C4-2B (cell line): ENCODE measurements around the gene SYT2.
"Not testable (repeated sequence)": the region's sequence is repeated elsewhere in the genome, so short reads cannot be mapped to it uniquely, and the experiment has no call there.

ENCODE experiments used
- ZFX ChIP-seq: fragments of 450-650 bp; IDR thresholded peaks from 2 replicates; pipeline ENCODE4 v1.6.1; 2017
- TF ChIP-seq, protein P1 (sequence below): fragments of 450-650 bp; conservative IDR thresholded peaks from 2 replicates; pipeline ENCODE4 v1.5.1; 2017; ENCODE audit warnings: mild to moderate bottlenecking

DNA sequence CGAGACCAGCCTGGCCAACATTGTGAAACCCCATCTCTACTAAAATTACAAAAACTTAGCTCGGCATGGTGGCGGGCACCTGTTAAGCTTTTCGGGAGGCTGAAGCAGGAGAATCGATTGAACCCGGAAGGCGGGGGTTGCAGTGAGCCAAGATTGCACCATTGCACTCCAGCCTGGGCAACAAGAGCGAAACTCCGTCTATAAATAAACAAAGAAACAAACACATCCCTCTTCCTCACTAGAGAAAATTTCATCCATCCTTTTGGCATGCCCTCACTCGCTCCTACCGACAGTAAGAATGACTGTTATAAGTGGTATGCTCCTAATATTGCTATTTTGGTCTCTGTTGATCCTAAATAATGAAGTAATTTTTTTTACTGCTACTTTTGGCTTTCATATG, 166.7 kb downstream of the SYT2 start:
- TF ChIP-seq, protein P1, sequence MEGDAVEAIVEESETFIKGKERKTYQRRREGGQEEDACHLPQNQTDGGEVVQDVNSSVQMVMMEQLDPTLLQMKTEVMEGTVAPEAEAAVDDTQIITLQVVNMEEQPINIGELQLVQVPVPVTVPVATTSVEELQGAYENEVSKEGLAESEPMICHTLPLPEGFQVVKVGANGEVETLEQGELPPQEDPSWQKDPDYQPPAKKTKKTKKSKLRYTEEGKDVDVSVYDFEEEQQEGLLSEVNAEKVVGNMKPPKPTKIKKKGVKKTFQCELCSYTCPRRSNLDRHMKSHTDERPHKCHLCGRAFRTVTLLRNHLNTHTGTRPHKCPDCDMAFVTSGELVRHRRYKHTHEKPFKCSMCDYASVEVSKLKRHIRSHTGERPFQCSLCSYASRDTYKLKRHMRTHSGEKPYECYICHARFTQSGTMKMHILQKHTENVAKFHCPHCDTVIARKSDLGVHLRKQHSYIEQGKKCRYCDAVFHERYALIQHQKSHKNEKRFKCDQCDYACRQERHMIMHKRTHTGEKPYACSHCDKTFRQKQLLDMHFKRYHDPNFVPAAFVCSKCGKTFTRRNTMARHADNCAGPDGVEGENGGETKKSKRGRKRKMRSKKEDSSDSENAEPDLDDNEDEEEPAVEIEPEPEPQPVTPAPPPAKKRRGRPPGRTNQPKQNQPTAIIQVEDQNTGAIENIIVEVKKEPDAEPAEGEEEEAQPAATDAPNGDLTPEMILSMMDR: not testable (repeated sequence)
- TF ChIP-seq ZFX: not testable (repeated sequence)
